ENCODE results near the gene PARD3. TPM values are rescaled to one million over a fixed set of nuclear protein-coding genes. Genes with fewer than 3 reads are reported as not detected.

Gene PARD3
- total RNA-seq, 1 experiment from 2014 or later = 154 TPM

DNA sequence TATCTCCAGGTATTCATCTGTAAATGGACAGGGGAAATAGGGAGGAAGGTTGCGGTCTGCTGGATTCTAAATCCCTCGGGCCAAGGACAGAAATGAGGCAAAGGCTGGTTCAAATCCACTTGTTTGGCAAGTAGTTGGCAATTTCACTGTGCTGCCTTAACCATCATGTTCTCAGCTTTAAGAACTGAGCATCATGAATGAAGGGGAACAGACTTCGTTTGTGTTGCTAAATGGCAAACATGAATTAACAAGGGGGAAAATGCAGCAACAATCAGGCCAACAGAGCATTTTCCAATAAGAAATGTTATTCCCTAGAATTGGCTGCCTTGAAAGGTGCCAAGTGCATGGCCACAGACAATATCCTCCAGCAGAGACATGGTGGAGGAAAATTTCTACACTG is 36.9 kb downstream of the PARD3 start:
- Histone ChIP-seq H3K4me3 (ENCODE audit: low read length) (no peak overlapping the region), H3K4me2 (ENCODE audit: low read length) (no peak overlapping the region), H3K4me1 (ENCODE audit: insufficient read depth, low read length) (peaks cover 20% of the 10 kb centered on the region), H3K9ac (ENCODE audit: low read length) (no peak overlapping the region), H3K9me2 (replicated peaks; ENCODE audit: low read length) (no peaks in the 10 kb centered on the region), H3K79me2 (ENCODE audit: low read length) (peaks cover 90% of the 10 kb centered on the region), H3K36me3 (ENCODE audit: low read depth, low read length) (no peaks in the 10 kb centered on the region), H4K20me1 (ENCODE audit: low read length) (peaks cover 14% of the 10 kb centered on the region), H3K27me3 (ENCODE audit: low read length) (no peaks in the 10 kb centered on the region), H2AFZ (ENCODE audit: low read length) (no peak overlapping the region), H3K27ac (ENCODE audit: low read length) (no peak overlapping the region), H3K9me3 (ENCODE audit: low read length) (no peaks in the 10 kb centered on the region), H3F3A (ENCODE audit: low read length, unreplicated experiment) (no peaks in the 10 kb centered on the region)
- no TSS peak for BruUV-seq (replicated peaks)
- intact Hi-C loops (cut with micrococcal nuclease) = no loop called here
- ATAC-seq (no peak), DNase-seq (no peak)
- no peak for TF ChIP-seq EZH2phosphoT487 (IDR thresholded peaks at IDR 0.05; ENCODE audit: borderline replicate concordance, low read length)
- TF ChIP-seq, protein P1, sequence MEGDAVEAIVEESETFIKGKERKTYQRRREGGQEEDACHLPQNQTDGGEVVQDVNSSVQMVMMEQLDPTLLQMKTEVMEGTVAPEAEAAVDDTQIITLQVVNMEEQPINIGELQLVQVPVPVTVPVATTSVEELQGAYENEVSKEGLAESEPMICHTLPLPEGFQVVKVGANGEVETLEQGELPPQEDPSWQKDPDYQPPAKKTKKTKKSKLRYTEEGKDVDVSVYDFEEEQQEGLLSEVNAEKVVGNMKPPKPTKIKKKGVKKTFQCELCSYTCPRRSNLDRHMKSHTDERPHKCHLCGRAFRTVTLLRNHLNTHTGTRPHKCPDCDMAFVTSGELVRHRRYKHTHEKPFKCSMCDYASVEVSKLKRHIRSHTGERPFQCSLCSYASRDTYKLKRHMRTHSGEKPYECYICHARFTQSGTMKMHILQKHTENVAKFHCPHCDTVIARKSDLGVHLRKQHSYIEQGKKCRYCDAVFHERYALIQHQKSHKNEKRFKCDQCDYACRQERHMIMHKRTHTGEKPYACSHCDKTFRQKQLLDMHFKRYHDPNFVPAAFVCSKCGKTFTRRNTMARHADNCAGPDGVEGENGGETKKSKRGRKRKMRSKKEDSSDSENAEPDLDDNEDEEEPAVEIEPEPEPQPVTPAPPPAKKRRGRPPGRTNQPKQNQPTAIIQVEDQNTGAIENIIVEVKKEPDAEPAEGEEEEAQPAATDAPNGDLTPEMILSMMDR (conservative IDR thresholded peaks at IDR 0.05; ENCODE audit: low read depth, low read length) = no peak
- no peak for TF ChIP-seq EZH2 (IDR thresholded peaks at IDR 0.05; ENCODE audit: low read length, unreplicated experiment)
- ChIA-PET POLR2A (ENCODE audit: unreplicated experiment) (interaction anchor here (0.7 kb wide), 2 partner anchors 39 to 56 kb away, joined by 3 read pairs; no protein-coding TSS in a partner anchor), CTCF (interaction anchor here (1.1 to 1.3 kb wide), 2 partner anchors 53 to 179 kb away, joined by 3 to 4 read pairs; no protein-coding TSS in a partner anchor)

DNA sequence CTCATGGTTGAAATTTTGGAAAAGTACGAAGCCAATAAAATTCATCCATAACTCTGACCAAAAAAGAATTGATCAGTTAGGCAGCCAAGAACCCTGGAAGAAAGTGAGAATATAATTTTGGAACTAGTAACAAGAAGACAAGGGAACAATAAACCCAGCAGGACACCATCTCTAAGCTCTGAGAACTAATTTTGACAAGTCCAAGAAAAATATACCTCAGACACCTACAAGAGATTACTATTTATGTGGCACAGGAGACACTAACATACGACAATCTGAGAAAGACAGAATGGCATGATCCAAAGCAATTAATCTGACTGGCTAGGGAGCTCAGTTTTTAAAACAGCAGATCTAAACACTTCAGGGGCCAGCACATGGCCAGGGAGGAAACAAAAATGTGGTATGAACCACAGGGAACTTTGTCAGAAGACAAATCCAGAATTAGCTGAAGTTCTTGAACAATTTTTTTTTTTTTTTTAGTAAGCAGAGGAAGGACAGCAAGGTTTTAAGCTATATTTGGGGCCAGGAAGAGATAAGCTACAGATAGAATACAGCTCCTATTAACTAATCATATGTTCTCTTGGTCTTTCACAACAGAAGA is 38.9 kb downstream of the PARD3 start:
- Histone ChIP-seq H4K20me1 (ENCODE audit: low read length) (peaks cover 15% of the 10 kb centered on the region), H3F3A (ENCODE audit: low read length, unreplicated experiment) (no peaks in the 10 kb centered on the region), H3K4me1 (ENCODE audit: insufficient read depth, low read length) (peaks cover 20% of the 10 kb centered on the region), H2AFZ (ENCODE audit: low read length) (no peak overlapping the region), H3K27me3 (ENCODE audit: low read length) (no peaks in the 10 kb centered on the region), H3K9me3 (ENCODE audit: low read length) (no peaks in the 10 kb centered on the region), H3K79me2 (ENCODE audit: low read length) (peaks cover 89% of the 10 kb centered on the region), H3K9me2 (replicated peaks; ENCODE audit: low read length) (no peaks in the 10 kb centered on the region), H3K36me3 (ENCODE audit: low read depth, low read length) (no peaks in the 10 kb centered on the region), H3K4me2 (ENCODE audit: low read length) (no peak overlapping the region), H3K4me3 (ENCODE audit: low read length) (no peak overlapping the region), H3K9ac (ENCODE audit: low read length) (no peak overlapping the region), H3K27ac (ENCODE audit: low read length) (no peak overlapping the region)
- intact Hi-C loops (cut with micrococcal nuclease) = no loop called here
- ChIA-PET CTCF (interaction anchor here (0.6 to 0.7 kb wide), 3 partner anchors 12 to 52 kb away, joined by 3 to 6 read pairs (median 4); no protein-coding TSS in a partner anchor), POLR2A (ENCODE audit: unreplicated experiment) (interaction anchor here (0.6 to 0.7 kb wide), 3 partner anchors 44 to 1323 kb away, joined by 3 to 9 read pairs (median 5); no protein-coding TSS in a partner anchor)
- no peak for DNase-seq
- no TSS peak for BruUV-seq (replicated peaks)
- ATAC-seq = no peak
- no peak for TF ChIP-seq EZH2 (IDR thresholded peaks at IDR 0.05; ENCODE audit: low read length, unreplicated experiment)
- TF ChIP-seq EZH2phosphoT487 (IDR thresholded peaks at IDR 0.05; ENCODE audit: borderline replicate concordance, low read length) = no peak
- TF ChIP-seq, protein P1 (conservative IDR thresholded peaks at IDR 0.05; ENCODE audit: low read depth, low read length) = no peak

DNA sequence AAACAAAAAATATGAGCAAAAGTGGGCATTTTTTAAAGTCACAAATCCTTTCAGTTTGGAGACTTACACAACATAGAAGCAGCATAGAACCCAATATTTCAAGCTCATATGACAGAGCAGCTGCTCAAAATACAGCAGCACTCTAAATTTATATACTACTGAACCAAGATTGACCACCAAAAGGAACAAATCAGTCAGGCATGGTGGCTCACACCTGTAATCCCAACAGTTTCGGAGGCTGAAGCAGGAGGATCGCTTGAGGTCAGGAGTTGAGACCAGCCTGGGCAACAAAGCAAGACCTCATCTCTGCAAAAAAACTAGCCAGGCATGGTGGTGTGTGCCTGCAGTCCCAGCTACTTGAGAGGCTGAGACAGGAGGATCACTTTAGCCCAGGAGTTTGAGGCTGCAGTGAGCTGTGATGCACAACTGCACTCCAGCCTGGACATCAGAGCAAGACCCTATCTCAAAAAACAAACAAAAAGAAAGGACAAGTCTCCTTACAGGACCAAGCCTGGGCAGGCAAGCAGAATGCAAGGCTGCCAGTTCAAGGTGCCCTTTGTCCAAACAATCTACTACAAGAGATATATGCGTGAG is 40.0 kb downstream of the PARD3 start:
- H3K9me3 ChIP-seq (ENCODE audit: low read length) = no peaks in the 10 kb centered on the region
- ChIA-PET CTCF (interaction anchor here (0.7 kb wide), 1 partner anchor 102 kb away, joined by 3 read pairs; no protein-coding TSS in a partner anchor), POLR2A (ENCODE audit: unreplicated experiment) (no interaction called here)
- no peak for TF ChIP-seq EZH2phosphoT487 (IDR thresholded peaks at IDR 0.05; ENCODE audit: borderline replicate concordance, low read length)
- no peak for TF ChIP-seq EZH2 (IDR thresholded peaks at IDR 0.05; ENCODE audit: low read length, unreplicated experiment)
- TF ChIP-seq, protein P1 (conservative IDR thresholded peaks at IDR 0.05; ENCODE audit: low read depth, low read length) = no peak
- no peaks in the 10 kb centered on the region for H3K36me3 ChIP-seq (ENCODE audit: low read depth, low read length)
- no peak overlapping the region for H3K9ac ChIP-seq (ENCODE audit: low read length)
- H3K4me2 ChIP-seq (ENCODE audit: low read length) = no peak overlapping the region
- no peak overlapping the region for H3K4me3 ChIP-seq (ENCODE audit: low read length)
- peaks cover 20% of the 10 kb centered on the region for H3K4me1 ChIP-seq (ENCODE audit: insufficient read depth, low read length)
- H2AFZ ChIP-seq (ENCODE audit: low read length) = no peak overlapping the region
- no peaks in the 10 kb centered on the region for H3K27me3 ChIP-seq (ENCODE audit: low read length)
- H3K9me2 ChIP-seq (replicated peaks; ENCODE audit: low read length) = no peaks in the 10 kb centered on the region
- no TSS peak for BruUV-seq (replicated peaks)
- H4K20me1 ChIP-seq (ENCODE audit: low read length) = peaks cover 15% of the 10 kb centered on the region
- peaks cover 89% of the 10 kb centered on the region for H3K79me2 ChIP-seq (ENCODE audit: low read length)
- no peak for ATAC-seq
- H3F3A ChIP-seq (ENCODE audit: low read length, unreplicated experiment) = no peaks in the 10 kb centered on the region
- intact Hi-C loops (cut with micrococcal nuclease) = no loop called here
- no peak for DNase-seq
- H3K27ac ChIP-seq (ENCODE audit: low read length) = no peak overlapping the region
